ENCODE data around the gene CTSW.

CTSW gene

DNA sequence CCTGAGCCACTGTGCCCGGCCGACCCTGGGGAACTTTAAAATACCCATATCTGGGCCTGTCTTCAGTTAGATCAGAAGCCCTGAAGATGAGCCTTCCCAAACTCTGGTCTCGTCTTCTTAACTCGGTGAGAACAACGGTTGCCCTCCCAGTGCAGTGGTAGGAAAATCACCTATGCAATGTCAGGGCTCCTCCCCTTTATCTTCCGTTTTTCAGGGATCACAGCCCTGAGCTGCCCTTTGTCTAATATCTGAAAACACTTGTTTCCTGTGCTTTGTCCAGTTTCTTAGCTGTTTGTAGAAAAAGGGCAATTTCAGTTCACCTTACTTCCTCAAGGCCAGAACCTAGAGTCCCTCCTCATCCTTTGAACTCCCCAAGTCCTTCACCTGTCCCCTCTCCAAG is 49.0 kb downstream of the CTSW start:
- H3K79me2 ChIP-seq (ENCODE audit: insufficient read depth, low read length): no peaks in the 10 kb centered on the region
- no peak overlapping the region for H3K9ac ChIP-seq (ENCODE audit: low read length)
- no peaks in the 10 kb centered on the region for H3K27me3 ChIP-seq (ENCODE audit: low read length)
- no peak overlapping the region for H3K27ac ChIP-seq (ENCODE audit: low read depth, low read length)
- TF ChIP-seq, protein P1, sequence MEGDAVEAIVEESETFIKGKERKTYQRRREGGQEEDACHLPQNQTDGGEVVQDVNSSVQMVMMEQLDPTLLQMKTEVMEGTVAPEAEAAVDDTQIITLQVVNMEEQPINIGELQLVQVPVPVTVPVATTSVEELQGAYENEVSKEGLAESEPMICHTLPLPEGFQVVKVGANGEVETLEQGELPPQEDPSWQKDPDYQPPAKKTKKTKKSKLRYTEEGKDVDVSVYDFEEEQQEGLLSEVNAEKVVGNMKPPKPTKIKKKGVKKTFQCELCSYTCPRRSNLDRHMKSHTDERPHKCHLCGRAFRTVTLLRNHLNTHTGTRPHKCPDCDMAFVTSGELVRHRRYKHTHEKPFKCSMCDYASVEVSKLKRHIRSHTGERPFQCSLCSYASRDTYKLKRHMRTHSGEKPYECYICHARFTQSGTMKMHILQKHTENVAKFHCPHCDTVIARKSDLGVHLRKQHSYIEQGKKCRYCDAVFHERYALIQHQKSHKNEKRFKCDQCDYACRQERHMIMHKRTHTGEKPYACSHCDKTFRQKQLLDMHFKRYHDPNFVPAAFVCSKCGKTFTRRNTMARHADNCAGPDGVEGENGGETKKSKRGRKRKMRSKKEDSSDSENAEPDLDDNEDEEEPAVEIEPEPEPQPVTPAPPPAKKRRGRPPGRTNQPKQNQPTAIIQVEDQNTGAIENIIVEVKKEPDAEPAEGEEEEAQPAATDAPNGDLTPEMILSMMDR (IDR thresholded peaks at IDR 0.05; ENCODE audit: insufficient read depth, low read length, poor library complexity, severe bottlenecking): no peak
- TF ChIP-seq EZH2phosphoT487 (conservative IDR thresholded peaks at IDR 0.05; ENCODE audit: low read length): no peak
- no peaks in the 10 kb centered on the region for H3K36me3 ChIP-seq (ENCODE audit: low read length)
- H3K9me2 ChIP-seq (replicated peaks; ENCODE audit: insufficient read depth, low read length): no peaks in the 10 kb centered on the region
- H2AFZ ChIP-seq (ENCODE audit: low read depth, low read length, severe bottlenecking): no peak overlapping the region
- no peaks in the 10 kb centered on the region for H4K20me1 ChIP-seq (ENCODE audit: low read depth, low read length)
- no peaks in the 10 kb centered on the region for H3K9me3 ChIP-seq (ENCODE audit: insufficient read depth, low read length)
- H3K4me2 ChIP-seq (ENCODE audit: low read depth, low read length, poor library complexity, severe bottlenecking): no peak overlapping the region
- no peak overlapping the region for H3K4me3 ChIP-seq (ENCODE audit: insufficient read depth, low read length, poor library complexity, severe bottlenecking)
- H3F3A ChIP-seq (ENCODE audit: insufficient read depth): no peaks in the 10 kb centered on the region

DNA sequence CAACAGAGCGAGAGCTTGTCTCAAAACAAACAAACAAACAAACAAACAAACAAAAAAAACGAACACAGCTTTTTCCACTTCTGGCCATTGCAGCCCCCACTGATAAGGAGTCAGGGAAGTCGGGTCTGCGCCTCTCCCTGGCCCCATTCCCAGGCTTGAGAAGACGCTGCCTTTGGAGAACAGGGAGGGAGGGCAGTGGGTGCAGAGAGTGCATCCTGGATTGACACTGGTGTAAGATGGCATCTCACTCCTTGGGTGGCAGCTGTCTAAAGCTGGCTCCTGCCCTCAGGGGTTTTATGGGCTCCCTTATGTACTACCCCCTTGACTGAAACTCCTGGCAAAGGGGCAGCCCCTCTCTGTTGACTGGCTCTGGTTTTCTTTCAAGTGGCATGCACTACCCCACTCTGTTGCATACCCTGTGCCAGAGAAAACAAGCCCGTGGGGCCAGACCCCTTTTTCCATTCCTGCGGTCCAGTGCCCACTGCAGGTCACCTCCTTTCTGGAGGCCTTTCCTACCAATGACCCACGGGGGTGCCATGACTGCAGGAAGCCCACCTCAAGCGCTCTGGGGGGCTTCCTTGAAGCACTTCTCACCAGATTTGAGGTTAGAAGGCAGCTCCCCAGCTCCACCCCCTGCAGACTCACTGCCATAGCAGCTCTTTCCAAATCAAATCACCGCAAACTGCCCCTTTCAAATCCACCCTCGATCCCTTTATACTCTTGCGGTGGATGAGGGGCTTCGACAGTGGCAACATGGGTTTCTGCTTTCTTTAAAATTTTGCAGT is 52.3 kb downstream of the CTSW start:
- Histone ChIP-seq H3K36me3 (ENCODE audit: low read length) (no peaks in the 10 kb centered on the region), H3K4me3 (ENCODE audit: insufficient read depth, low read length, poor library complexity, severe bottlenecking) (no peak overlapping the region), H3K9me3 (ENCODE audit: insufficient read depth, low read length) (no peaks in the 10 kb centered on the region), H2AFZ (ENCODE audit: low read depth, low read length, severe bottlenecking) (no peak overlapping the region), H3K79me2 (ENCODE audit: insufficient read depth, low read length) (no peaks in the 10 kb centered on the region), H3K4me2 (ENCODE audit: low read depth, low read length, poor library complexity, severe bottlenecking) (no peak overlapping the region), H3F3A (ENCODE audit: insufficient read depth) (no peaks in the 10 kb centered on the region), H3K9me2 (replicated peaks; ENCODE audit: insufficient read depth, low read length) (no peaks in the 10 kb centered on the region), H4K20me1 (ENCODE audit: low read depth, low read length) (no peaks in the 10 kb centered on the region), H3K9ac (ENCODE audit: low read length) (no peak overlapping the region), H3K27ac (ENCODE audit: low read depth, low read length) (no peak overlapping the region), H3K27me3 (ENCODE audit: low read length) (no peaks in the 10 kb centered on the region)
- TF ChIP-seq, protein P1 (IDR thresholded peaks at IDR 0.05; ENCODE audit: insufficient read depth, low read length, poor library complexity, severe bottlenecking): no peak

DNA sequence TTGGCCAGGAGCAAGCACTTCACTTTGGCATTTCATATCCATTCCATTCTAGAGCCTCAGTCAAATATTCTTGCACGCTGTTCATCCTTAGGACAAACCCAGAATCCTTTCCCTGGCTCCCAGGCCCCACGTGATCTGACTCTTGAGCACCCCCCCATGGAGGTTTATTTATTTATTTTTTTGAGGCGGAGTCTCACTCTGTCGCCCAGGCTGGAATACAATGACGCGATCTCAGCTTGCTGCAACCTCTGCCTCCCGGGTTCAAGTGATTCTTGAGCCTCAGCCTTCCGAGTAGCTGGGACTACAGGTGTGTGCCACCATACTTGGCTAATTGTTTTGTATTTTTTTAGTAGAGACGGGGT is 52.9 kb downstream of the CTSW start:
- Histone ChIP-seq H3K27ac (ENCODE audit: low read depth, low read length) (no peak overlapping the region), H3K9ac (ENCODE audit: low read length) (no peak overlapping the region), H2AFZ (ENCODE audit: low read depth, low read length, severe bottlenecking) (no peak overlapping the region), H3K27me3 (ENCODE audit: low read length) (no peaks in the 10 kb centered on the region), H3F3A (ENCODE audit: insufficient read depth) (no peaks in the 10 kb centered on the region), H3K4me2 (ENCODE audit: low read depth, low read length, poor library complexity, severe bottlenecking) (no peak overlapping the region), H3K36me3 (ENCODE audit: low read length) (no peaks in the 10 kb centered on the region), H4K20me1 (ENCODE audit: low read depth, low read length) (no peaks in the 10 kb centered on the region), H3K9me3 (ENCODE audit: insufficient read depth, low read length) (no peaks in the 10 kb centered on the region), H3K79me2 (ENCODE audit: insufficient read depth, low read length) (no peaks in the 10 kb centered on the region), H3K4me3 (ENCODE audit: insufficient read depth, low read length, poor library complexity, severe bottlenecking) (no peak overlapping the region), H3K9me2 (replicated peaks; ENCODE audit: insufficient read depth, low read length) (no peaks in the 10 kb centered on the region)
- TF ChIP-seq, protein P1 (IDR thresholded peaks at IDR 0.05; ENCODE audit: insufficient read depth, low read length, poor library complexity, severe bottlenecking): no peak
- no peak for TF ChIP-seq EZH2phosphoT487 (conservative IDR thresholded peaks at IDR 0.05; ENCODE audit: low read length)

Measured in SU-DHL-6 (cell line).